WTC11 (cell line): ENCODE data around the gene UTS2B. TPM values are rescaled to one million over a fixed set of nuclear protein-coding genes. Genes with fewer than 3 reads are reported as not detected.
"Not testable (repeated sequence)": the region's sequence is repeated elsewhere in the genome, so short reads cannot be mapped to it uniquely, and the experiment has no call there.

ENCODE experiments used
- ATAC-seq: fragments of 200-7000 bp; cut with Tn5 transposase; 2 replicates; pipeline ENCODE4 v1.10.0; 2021; ENCODE audit warnings: mild to moderate bottlenecking, moderate library complexity
- CTCF ChIA-PET: fragments of 300-600 bp; sonication (Branson Sonifier 250); formaldehyde crosslinking; loops from one replicate; lab custom pipeline; 2021; ENCODE audit warnings: antibody characterized with exemption; lab: Charles Lee
- POLR2A ChIA-PET: fragments of 350-600 bp; sonication (Branson Sonifier 250); formaldehyde crosslinking; loops from one replicate; lab custom pipeline; 2021; ENCODE audit warnings: antibody characterized with exemption; lab: Charles Lee
- DNase-seq: peaks from one replicate; pipeline ENCODE4 v3.0.0; 2021; ENCODE audit warnings: low spot score
- H3K27ac Mint-ChIP-seq: 2 replicates; pipeline ENCODE4 v1.8.0; 2021; ENCODE audit warnings: mixed read lengths
- H3K27me3 Mint-ChIP-seq: 2 replicates; pipeline ENCODE4 v1.8.0; 2021; ENCODE audit warnings: low read depth, mild to moderate bottlenecking, moderate library complexity, mixed read lengths
- H3K36me3 Mint-ChIP-seq: 2 replicates; pipeline ENCODE4 v1.8.0; 2021; ENCODE audit warnings: mixed read lengths
- H3K4me1 Mint-ChIP-seq: 2 replicates; pipeline ENCODE4 v1.8.0; 2022; ENCODE audit warnings: mixed read lengths
- H3K4me3 Mint-ChIP-seq: 2 replicates; pipeline ENCODE4 v1.8.0; 2021; ENCODE audit warnings: mild to moderate bottlenecking, moderate library complexity, mixed read lengths
- H3K9me3 Mint-ChIP-seq: 2 replicates; pipeline ENCODE4 v1.8.0; 2021; ENCODE audit warnings: mixed read lengths
- ARID4B ChIP-seq: sonication (generic); formaldehyde crosslinking; IDR thresholded peaks from 2 replicates; pipeline ENCODE4 v1.8.0; 2023; ENCODE audit warnings: missing genetic modification reagents, mild to moderate bottlenecking, borderline replicate concordance
- CDX4 ChIP-seq: fragments of 250-450 bp; sonication (Bioruptor Pico); IDR thresholded peaks from 2 replicates; pipeline ENCODE4 v1.9.0; 2021; ENCODE audit warnings: moderate library complexity, mild to moderate bottlenecking, inconsistent platforms, borderline replicate concordance
- CREB1 ChIP-seq: sonication (generic); formaldehyde crosslinking; IDR thresholded peaks from 2 replicates; pipeline ENCODE4 v1.8.0; 2023; ENCODE audit warnings: mild to moderate bottlenecking, missing genetic modification reagents
- E2F1 ChIP-seq: sonication (generic); formaldehyde crosslinking; IDR thresholded peaks from 2 replicates; pipeline ENCODE4 v1.8.0; 2022; ENCODE audit warnings: mild to moderate bottlenecking, missing genetic modification reagents
- EMX1 ChIP-seq: fragments of 250-450 bp; sonication (Bioruptor Pico); IDR thresholded peaks from 2 replicates; pipeline ENCODE4 v1.8.0; 2021; ENCODE audit warnings: mild to moderate bottlenecking
- ETV6 ChIP-seq: sonication (generic); formaldehyde crosslinking; IDR thresholded peaks from 2 replicates; pipeline ENCODE4 v1.8.1; 2022; ENCODE audit warnings: mild to moderate bottlenecking, missing genetic modification reagents
- GRHL2 ChIP-seq: fragments of 250-450 bp; sonication (Bioruptor Pico); IDR thresholded peaks from 2 replicates; pipeline ENCODE4 v1.8.0; 2022; ENCODE audit warnings: mild to moderate bottlenecking, moderate library complexity; ENCODE audit not compliant: insufficient replicate concordance, severe bottlenecking
- IRF1 ChIP-seq: sonication (generic); formaldehyde crosslinking; IDR thresholded peaks from 2 replicates; pipeline ENCODE4 v1.8.0; 2023; ENCODE audit warnings: missing genetic modification reagents
- JAZF1 ChIP-seq: fragments of 250-450 bp; sonication (Bioruptor Pico); IDR thresholded peaks from 2 replicates; pipeline ENCODE4 v1.9.0; 2021; ENCODE audit warnings: moderate library complexity, mild to moderate bottlenecking, inconsistent platforms
- MYBL2 ChIP-seq: sonication (generic); formaldehyde crosslinking; IDR thresholded peaks from 2 replicates; pipeline ENCODE4 v1.8.1; 2023; ENCODE audit warnings: mild to moderate bottlenecking, moderate library complexity, missing genetic modification reagents
- NFYB ChIP-seq: sonication (generic); formaldehyde crosslinking; conservative IDR thresholded peaks from 2 replicates; pipeline ENCODE4 v1.8.0; 2022; ENCODE audit warnings: low read depth, missing genetic modification reagents
- RORB ChIP-seq: fragments of 250-450 bp; sonication (Bioruptor Pico); IDR thresholded peaks from 2 replicates; pipeline ENCODE4 v1.9.0; 2021; ENCODE audit warnings: mild to moderate bottlenecking
- STAT6 ChIP-seq: sonication (generic); formaldehyde crosslinking; conservative IDR thresholded peaks from 2 replicates; pipeline ENCODE4 v1.8.1; 2023; ENCODE audit warnings: mild to moderate bottlenecking, low read depth, missing genetic modification reagents, moderate library complexity
- USF2 ChIP-seq: sonication (generic); formaldehyde crosslinking; IDR thresholded peaks from 2 replicates; pipeline ENCODE4 v1.8.1; 2023; ENCODE audit warnings: mild to moderate bottlenecking, missing genetic modification reagents, moderate library complexity
- ZMAT4 ChIP-seq: fragments of 250-450 bp; sonication (Bioruptor Pico); IDR thresholded peaks from 2 replicates; pipeline ENCODE4 v1.9.0; 2021; ENCODE audit warnings: mild to moderate bottlenecking
- ZNF121 ChIP-seq: sonication (generic); formaldehyde crosslinking; IDR thresholded peaks from 2 replicates; pipeline ENCODE4 v1.8.0; 2023; ENCODE audit warnings: missing genetic modification reagents
- ZNF317 ChIP-seq: sonication (generic); formaldehyde crosslinking; IDR thresholded peaks from 2 replicates; pipeline ENCODE4 v1.8.1; 2023; ENCODE audit warnings: low read depth, mild to moderate bottlenecking, moderate library complexity, missing genetic modification reagents, borderline replicate concordance
- ZSCAN18 ChIP-seq: fragments of 250-450 bp; sonication (Bioruptor Pico); IDR thresholded peaks from 2 replicates; pipeline ENCODE4 v2.1.2; 2022; ENCODE audit warnings: mild to moderate bottlenecking, moderate library complexity
- total RNA-seq: library from RNA; stranded (reverse); gene quantifications from 3 replicates; pipeline ENCODE4 v1.2.3, GENCODE V29; 2021

UTS2B gene
- total RNA-seq, 1 experiment from 2014 or later = not detected

- POLR2A ChIA-PET, H3K27me3 Mint-ChIP-seq, ATAC-seq, CTCF ChIA-PET, H3K4me1 Mint-ChIP-seq, H3K4me3 Mint-ChIP-seq, DNase-seq, H3K36me3 Mint-ChIP-seq, H3K27ac Mint-ChIP-seq: not testable (repeated sequence)
- H3K9me3 Mint-ChIP-seq = peaks cover 14% of the 10 kb centered on the region
- TF ChIP-seq ZNF121 (CRISPR knock-in tag) = peak; percentile 53; the same call in 1 of the 2 replicates
These were observed 55.1 kb downstream of the UTS2B start for GRCh38 chr3:191275244-191275643.

- POLR2A ChIA-PET = no interaction called here
- Mint-ChIP-seq H3K9me3 (peaks cover 32% of the 10 kb centered on the region), H3K4me3 (no peak overlapping the region), H3K27ac (no peak overlapping the region), H3K4me1 (no peaks in the 10 kb centered on the region), H3K27me3 (no peaks in the 10 kb centered on the region), H3K36me3 (peaks cover 23% of the 10 kb centered on the region)
- ATAC-seq (no peak), DNase-seq (no peak)
- CTCF ChIA-PET = no interaction called here
- TF ChIP-seq RORB (CRISPR knock-in tag) = no peak
- no peak for TF ChIP-seq USF2 (CRISPR knock-in tag)
- no peak for TF ChIP-seq ARID4B (CRISPR knock-in tag)
- no peak for TF ChIP-seq JAZF1 (CRISPR knock-in tag)
These were observed 60.8 kb downstream of the UTS2B start for GRCh38 chr3:191269289-191270085.

- Mint-ChIP-seq H3K4me1 (no peaks in the 10 kb centered on the region), H3K27ac (no peak overlapping the region), H3K36me3 (peaks cover 23% of the 10 kb centered on the region), H3K4me3 (no peak overlapping the region), H3K9me3 (peaks cover 32% of the 10 kb centered on the region), H3K27me3 (no peaks in the 10 kb centered on the region)
- POLR2A ChIA-PET = no interaction called here
- ATAC-seq (no peak), DNase-seq (no peak)
- CTCF ChIA-PET = no interaction called here
- TF ChIP-seq E2F1 (CRISPR knock-in tag) = no peak
- TF ChIP-seq MYBL2 (CRISPR knock-in tag) = no peak
- TF ChIP-seq CREB1 (CRISPR knock-in tag) = no peak
- no peak for TF ChIP-seq NFYB (CRISPR knock-in tag)
- TF ChIP-seq GRHL2 = no peak
- TF ChIP-seq ZNF121 (CRISPR knock-in tag) = no peak
- no peak for TF ChIP-seq EMX1 (CRISPR knock-in tag)
- TF ChIP-seq ZMAT4 = no peak
- TF ChIP-seq ZNF317 (CRISPR knock-in tag) = no peak
- no peak for TF ChIP-seq IRF1 (CRISPR knock-in tag)
- no peak for TF ChIP-seq ETV6 (CRISPR knock-in tag)
- no peak for TF ChIP-seq ZSCAN18 (CRISPR knock-in tag)
- TF ChIP-seq CDX4 (CRISPR knock-in tag) = no peak
- no peak for TF ChIP-seq STAT6 (CRISPR knock-in tag)
These were observed 61.6 kb downstream of the UTS2B start for GRCh38 chr3:191268737-191269136.
